Measurements from ENCODE around the gene ATG2A. TPM values are rescaled to one million over a fixed set of nuclear protein-coding genes. Genes with fewer than 3 reads are reported as not detected.

Gene ATG2A
- total and polyA plus RNA-seq, 8 donors = 12.2 to 77.6 (median 26.6) TPM

DNA sequence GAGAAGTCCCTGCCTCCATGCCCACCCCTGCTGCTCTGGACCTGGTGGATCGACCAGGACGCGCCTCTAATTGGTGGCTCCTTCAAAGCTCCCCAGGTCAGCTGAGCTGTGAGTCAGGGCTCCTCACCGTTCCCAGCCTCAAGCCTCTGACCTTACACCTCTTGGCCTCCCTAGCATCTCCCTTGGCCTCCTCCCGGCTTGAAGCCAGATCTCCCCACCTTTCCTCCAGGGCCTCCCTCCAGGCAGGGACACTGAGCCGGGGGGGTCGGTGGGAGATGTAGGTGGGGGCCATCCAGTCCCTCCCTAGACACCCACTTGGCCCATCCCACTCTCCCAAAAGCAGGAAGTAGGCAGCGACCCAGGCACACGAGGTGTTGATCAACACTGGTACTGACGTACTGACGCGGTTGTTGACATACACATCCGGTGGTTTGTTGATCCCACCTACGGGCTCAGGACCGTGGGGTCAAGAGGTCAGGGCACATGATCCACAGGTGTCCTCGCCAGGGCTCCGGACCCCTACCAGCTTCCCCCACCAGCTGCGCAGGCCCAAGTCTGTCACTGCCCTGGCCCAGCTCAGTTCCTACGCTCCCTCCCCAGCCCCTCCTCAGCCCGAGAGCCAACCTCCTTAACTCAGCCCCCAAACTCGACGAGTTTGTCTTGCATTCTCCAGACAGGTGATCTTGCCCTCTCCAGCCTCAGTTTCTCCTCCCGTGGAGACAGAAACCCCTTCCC is 802 bp downstream of the ATG2A start:
- WGBS, 5 donors = 4 to 7% (median 6%) methylated on average over 19 to 23 of the region's 23 CpGs
- intact Hi-C loops (cut with DNase I; ENCODE audit: low total_unique reads) = loop anchor here (10.0 kb wide), 1 partner anchor 79 kb away; the partner anchor contains the start of gene BATF2
- H3K27me3 ChIP-seq = no peaks in the 10 kb centered on the region

DNA sequence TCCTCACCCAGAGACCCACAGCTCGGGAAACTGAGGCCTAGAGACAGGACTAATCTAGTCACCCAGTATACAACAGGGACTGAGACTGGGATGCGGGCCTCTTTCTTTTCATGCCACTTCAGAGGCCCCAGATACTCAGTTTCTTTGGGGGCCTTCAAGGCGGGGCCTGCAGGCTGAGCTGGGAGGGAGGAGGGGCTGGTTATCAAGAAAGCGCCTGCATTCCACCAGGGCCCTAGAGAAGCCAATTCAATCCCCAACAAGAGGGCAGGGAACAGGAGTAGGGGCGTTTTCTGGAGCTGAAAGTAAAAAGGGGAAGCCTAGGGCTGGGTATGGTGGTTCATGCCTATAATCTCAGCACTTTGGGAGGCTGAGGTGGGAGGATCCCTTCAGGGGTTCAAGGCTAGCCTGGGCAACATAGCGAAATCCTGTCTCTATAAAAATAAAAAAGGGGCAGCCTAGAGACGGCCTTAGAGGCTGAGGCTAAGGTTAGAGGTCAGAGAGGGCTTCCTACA is 1.6 kb downstream of the ATG2A start:
- intact Hi-C loops (cut with DNase I; ENCODE audit: low total_unique reads) = loop anchor here (10.0 kb wide), 1 partner anchor 79 kb away; the partner anchor contains the start of gene BATF2
- H3K27ac ChIP-seq = peak overlapping the region in 3 of 5 donors; percentile 81 to 84 (median 83)
- DNase-seq = no peak
- no peaks in the 10 kb centered on the region for H3K9me3 ChIP-seq
- no peaks in the 10 kb centered on the region for H3K27me3 ChIP-seq
- peaks cover 38 to 44% (median 43%) of the 10 kb centered on the region in 4 donors for H3K36me3 ChIP-seq
- 64 to 77% (median 69%) methylated on average over 7 of the region's 7 CpGs for WGBS, 5 donors
- TF ChIP-seq POLR2AphosphoS5 (IDR thresholded peaks at IDR 0.05) (no peak), POLR2A (IDR thresholded peaks at IDR 0.05) (no peak)
- TF ChIP-seq, protein P1, sequence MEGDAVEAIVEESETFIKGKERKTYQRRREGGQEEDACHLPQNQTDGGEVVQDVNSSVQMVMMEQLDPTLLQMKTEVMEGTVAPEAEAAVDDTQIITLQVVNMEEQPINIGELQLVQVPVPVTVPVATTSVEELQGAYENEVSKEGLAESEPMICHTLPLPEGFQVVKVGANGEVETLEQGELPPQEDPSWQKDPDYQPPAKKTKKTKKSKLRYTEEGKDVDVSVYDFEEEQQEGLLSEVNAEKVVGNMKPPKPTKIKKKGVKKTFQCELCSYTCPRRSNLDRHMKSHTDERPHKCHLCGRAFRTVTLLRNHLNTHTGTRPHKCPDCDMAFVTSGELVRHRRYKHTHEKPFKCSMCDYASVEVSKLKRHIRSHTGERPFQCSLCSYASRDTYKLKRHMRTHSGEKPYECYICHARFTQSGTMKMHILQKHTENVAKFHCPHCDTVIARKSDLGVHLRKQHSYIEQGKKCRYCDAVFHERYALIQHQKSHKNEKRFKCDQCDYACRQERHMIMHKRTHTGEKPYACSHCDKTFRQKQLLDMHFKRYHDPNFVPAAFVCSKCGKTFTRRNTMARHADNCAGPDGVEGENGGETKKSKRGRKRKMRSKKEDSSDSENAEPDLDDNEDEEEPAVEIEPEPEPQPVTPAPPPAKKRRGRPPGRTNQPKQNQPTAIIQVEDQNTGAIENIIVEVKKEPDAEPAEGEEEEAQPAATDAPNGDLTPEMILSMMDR (IDR thresholded peaks at IDR 0.05) = no peak
- peaks cover 25 to 37% (median 36%) of the 10 kb centered on the region in 4 donors for H3K4me1 ChIP-seq
- H3K4me3 ChIP-seq = peak overlapping the region; percentile 59 to 93 (median 66)

More for the DNA sequence above, 802 bp downstream of the ATG2A start:
- Histone ChIP-seq H3K4me1 (peaks cover 25 to 37% (median 36%) of the 10 kb centered on the region in 4 donors), H3K4me3 (peak overlapping the region; percentile 59 to 93 (median 66)), H3K27ac (peak overlapping the region; percentile 81 to 84 (median 83)), H3K36me3 (peaks cover 31 to 37% (median 35%) of the 10 kb centered on the region in 4 donors), H3K9me3 (no peaks in the 10 kb centered on the region)
- DNase-seq = peak; percentile 52 to 80
- TF ChIP-seq EP300 (IDR thresholded peaks at IDR 0.05) (no peak), POLR2AphosphoS5 (IDR thresholded peaks at IDR 0.05) (peak in 1 of 3 donors; percentile 3), POLR2A (IDR thresholded peaks at IDR 0.05) (no peak)
- TF ChIP-seq, protein P1 (IDR thresholded peaks at IDR 0.05) = no peak

DNA sequence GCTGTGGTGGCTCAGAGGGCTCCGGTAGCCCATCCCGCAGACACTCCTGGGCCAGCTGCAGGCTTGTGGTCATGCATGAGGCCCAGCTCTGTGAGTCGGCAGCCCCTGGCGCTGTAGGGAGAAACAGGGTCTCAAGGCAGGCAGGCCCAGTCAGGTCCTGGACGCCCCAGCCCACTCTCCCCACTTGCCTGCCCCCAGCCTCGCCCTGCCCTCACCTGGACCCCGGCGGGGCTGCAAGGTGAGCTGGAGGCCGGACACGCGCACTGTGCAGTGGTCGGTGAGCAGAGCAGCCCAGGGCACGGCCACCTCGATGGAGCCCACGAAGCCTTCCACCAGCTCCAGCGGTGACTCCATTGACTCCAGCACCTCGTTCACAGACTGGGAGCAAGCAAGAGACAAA is 2.9 kb downstream of the ATG2A start:
- 92 to 100% (median 97%) methylated on average over 3 to 17 of the region's 17 CpGs for WGBS, 5 donors
- H3K4me3 ChIP-seq = no peak overlapping the region
- TF ChIP-seq, protein P1 (IDR thresholded peaks at IDR 0.05) = no peak
- TF ChIP-seq POLR2AphosphoS5 (IDR thresholded peaks at IDR 0.05) (no peak), EP300 (IDR thresholded peaks at IDR 0.05) (no peak), POLR2A (IDR thresholded peaks at IDR 0.05) (no peak)
- H3K36me3 ChIP-seq = peaks cover 50 to 58% (median 56%) of the 10 kb centered on the region in 4 donors
- H3K27me3 ChIP-seq = no peaks in the 10 kb centered on the region
- DNase-seq = no peak
- intact Hi-C loops (cut with DNase I; ENCODE audit: low total_unique reads) = loop anchor here (10.0 kb wide), 1 partner anchor 81 kb away; the partner anchor contains the start of gene BATF2
- peaks cover 25 to 37% (median 36%) of the 10 kb centered on the region in 4 donors for H3K4me1 ChIP-seq
- no peak overlapping the region for H3K27ac ChIP-seq
- H3K9me3 ChIP-seq = no peaks in the 10 kb centered on the region

DNA sequence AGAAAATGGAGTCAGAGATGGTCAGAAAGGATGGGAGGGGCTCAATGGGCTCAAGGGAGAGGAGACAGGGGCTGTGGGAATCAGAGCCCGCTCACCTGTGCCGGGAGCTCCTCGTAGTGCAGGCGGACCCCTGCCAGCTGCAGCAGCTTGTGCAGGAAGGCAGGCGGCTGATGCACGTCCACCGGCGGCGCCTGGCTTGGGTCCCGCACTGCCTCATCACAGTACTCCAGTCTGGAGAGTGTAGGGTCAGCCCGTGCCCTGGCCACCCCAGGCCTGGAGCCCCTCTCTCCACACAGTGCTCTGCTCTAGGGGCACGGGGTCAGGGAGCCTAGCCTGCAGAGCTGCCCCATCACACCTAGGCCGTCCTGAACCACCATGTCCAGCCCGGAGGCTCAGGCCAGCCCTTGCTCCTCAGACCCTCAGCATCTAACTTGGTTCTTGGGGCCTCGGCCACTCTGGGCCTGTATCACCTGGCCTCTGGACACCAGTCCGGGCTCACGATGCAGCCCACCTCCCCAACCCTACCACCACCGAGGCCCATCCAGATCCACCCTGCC is 3.8 kb downstream of the ATG2A start:
- no peak overlapping the region for H3K27ac ChIP-seq
- no peaks in the 10 kb centered on the region for H3K27me3 ChIP-seq
- no peaks in the 10 kb centered on the region for H3K9me3 ChIP-seq
- no peak overlapping the region for H3K4me3 ChIP-seq
- 86 to 93% (median 91%) methylated on average over 11 to 18 of the region's 18 CpGs for WGBS, 5 donors
- H3K4me1 ChIP-seq = peaks cover 19 to 31% (median 28%) of the 10 kb centered on the region in 4 donors
- no peak for TF ChIP-seq POLR2A (IDR thresholded peaks at IDR 0.05)
- TF ChIP-seq EP300 (IDR thresholded peaks at IDR 0.05) = no peak
- no peak for TF ChIP-seq POLR2AphosphoS5 (IDR thresholded peaks at IDR 0.05)
- TF ChIP-seq, protein P1 (IDR thresholded peaks at IDR 0.05) = no peak
- no peak for DNase-seq
- intact Hi-C loops (cut with DNase I; ENCODE audit: low total_unique reads) = loop anchor here (10.0 kb wide), 1 partner anchor 82 kb away; the partner anchor contains the start of gene BATF2
- peaks cover 57 to 66% (median 64%) of the 10 kb centered on the region in 4 donors for H3K36me3 ChIP-seq

Measured in stomach (tissue), 9 donors.